ENCODE data around the gene DAG1. TPM values are rescaled to one million over a fixed set of nuclear protein-coding genes. Genes with fewer than 3 reads are reported as not detected.

DAG1 gene
- total RNA-seq, 1 donor from 2014 or later: 67.5 TPM

- Histone ChIP-seq H3K79me2 (ENCODE audit: low read depth) (no peaks in the 10 kb centered on the region), H3K9ac (no peak overlapping the region), H3K4me2 (no peak overlapping the region), H3K27ac (no peak overlapping the region), H2AFZ (replicated peaks) (no peak overlapping the region), H3F3A (ENCODE audit: low read depth) (peaks cover 22% of the 10 kb centered on the region), H3K4me1 (peaks cover 13% of the 10 kb centered on the region), H3K36me3 (no peaks in the 10 kb centered on the region), H4K20me1 (ENCODE audit: low read depth) (peaks cover 12% of the 10 kb centered on the region), H3K4me3 (no peak overlapping the region), H3K27me3 (peaks cover 23% of the 10 kb centered on the region), H3K9me3 (ENCODE audit: low read depth) (no peaks in the 10 kb centered on the region)
- Mint-ChIP-seq H3K36me3 (peaks cover under 1% of the 10 kb centered on the region), H3K4me3 (peak overlapping the region; percentile 46), H3K4me1 (peaks cover 23% of the 10 kb centered on the region), H3K27me3 (ENCODE audit: insufficient read depth, low read depth) (peaks cover 8% of the 10 kb centered on the region), H3K9me3 (no peaks in the 10 kb centered on the region), H3K27ac (no peak overlapping the region)
- no peak for TF ChIP-seq CTCF (IDR thresholded peaks at IDR 0.05)
- TF ChIP-seq EZH2 (IDR thresholded peaks at IDR 0.05): no peak
- TF ChIP-seq EZH2phosphoT487 (IDR thresholded peaks at IDR 0.05): no peak
- no peak for DNase-seq (ENCODE audit: low spot score)
These were observed 82.0 kb downstream of the DAG1 start for GRCh38 chr3:49552087-49552486.

GRCh38 chr3:49553324-49553691, 83.2 kb downstream of the DAG1 start:
- no peaks in the 10 kb centered on the region for H3K36me3 ChIP-seq
- H3K4me3 ChIP-seq: peak overlapping the region; percentile 76
- no peaks in the 10 kb centered on the region for H3K9me3 Mint-ChIP-seq
- H2AFZ ChIP-seq (replicated peaks): peak overlapping the region; percentile 81
- H3K4me2 ChIP-seq: peak overlapping the region; percentile 86
- peaks cover 22% of the 10 kb centered on the region for H3F3A ChIP-seq (ENCODE audit: low read depth)
- DNase-seq (ENCODE audit: low spot score): no peak
- no peaks in the 10 kb centered on the region for H3K9me3 ChIP-seq (ENCODE audit: low read depth)
- peak overlapping the region; percentile 99 for H3K27ac Mint-ChIP-seq
- H3K4me1 ChIP-seq: peaks cover 13% of the 10 kb centered on the region
- peaks cover 12% of the 10 kb centered on the region for H4K20me1 ChIP-seq (ENCODE audit: low read depth)
- peak overlapping the region; percentile 23 for H3K9ac ChIP-seq
- peaks cover 23% of the 10 kb centered on the region for H3K27me3 ChIP-seq
- no peak overlapping the region for H3K27ac ChIP-seq
- H3K4me1 Mint-ChIP-seq: peaks cover 23% of the 10 kb centered on the region
- peak overlapping the region; percentile 99 for H3K4me3 Mint-ChIP-seq
- TF ChIP-seq EZH2phosphoT487 (IDR thresholded peaks at IDR 0.05) (no peak), CTCF (IDR thresholded peaks at IDR 0.05) (no peak), EZH2 (IDR thresholded peaks at IDR 0.05) (no peak)
- H3K79me2 ChIP-seq (ENCODE audit: low read depth): no peaks in the 10 kb centered on the region
- H3K36me3 Mint-ChIP-seq: peaks cover 3% of the 10 kb centered on the region
- peaks cover 11% of the 10 kb centered on the region for H3K27me3 Mint-ChIP-seq (ENCODE audit: insufficient read depth, low read depth)

DNA sequence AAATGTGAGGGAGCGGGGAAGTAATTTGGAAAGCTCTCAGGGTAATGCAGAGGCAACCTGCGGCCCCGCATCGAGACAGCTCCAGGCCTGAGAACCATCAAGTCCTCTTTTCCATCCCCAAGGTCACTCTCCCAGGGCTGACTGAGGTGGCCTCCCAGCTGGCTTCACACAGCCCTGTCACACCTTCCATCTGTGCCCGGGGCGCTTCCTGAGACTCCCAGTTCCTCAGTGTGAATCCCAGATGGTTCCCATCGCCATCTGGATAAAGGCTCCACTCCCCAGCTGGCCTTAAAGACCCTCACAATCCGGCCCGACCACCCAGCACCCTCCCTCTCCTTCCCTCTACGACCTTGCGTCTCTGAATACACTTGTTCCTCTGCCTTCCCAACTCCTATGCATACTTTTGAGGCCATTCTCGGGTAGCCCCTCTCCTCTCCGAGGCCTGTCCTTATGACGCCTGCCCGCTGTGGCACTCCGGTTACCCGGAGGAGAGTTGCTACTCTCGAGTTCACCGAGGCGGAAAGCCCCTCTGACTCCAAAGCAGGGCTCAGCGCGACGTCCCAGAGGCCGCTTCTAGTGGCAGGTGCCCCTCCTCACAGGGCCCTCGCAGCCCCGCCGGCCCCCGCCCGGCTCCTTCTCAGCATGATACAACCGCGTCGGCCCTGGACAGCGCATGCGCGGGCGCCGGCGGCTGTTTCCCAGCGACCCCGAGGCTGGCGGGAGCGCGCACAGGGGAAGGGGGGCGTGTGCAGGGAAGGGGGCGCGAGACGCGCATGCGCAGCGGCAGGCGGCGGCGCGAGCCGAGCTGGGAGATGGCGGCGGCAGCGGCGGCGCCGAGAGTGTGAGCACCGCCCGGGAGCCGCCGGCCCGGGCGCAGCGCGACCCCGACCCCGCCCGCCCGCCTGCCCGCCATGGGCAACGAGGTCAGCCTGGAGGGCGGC, 83.9 kb downstream of the DAG1 start, which contains the start of gene BSN:
BSN (plus strand) TSS at position 786 of the 941 bp plus-strand sequence; CDS start at position 912, 126 bp downstream.
- H3F3A ChIP-seq (ENCODE audit: low read depth): peaks cover 22% of the 10 kb centered on the region
- TF ChIP-seq EZH2phosphoT487 (IDR thresholded peaks at IDR 0.05): no peak
- TF ChIP-seq EZH2 (IDR thresholded peaks at IDR 0.05): no peak
- TF ChIP-seq CTCF (IDR thresholded peaks at IDR 0.05): no peak
- H3K4me3 ChIP-seq: peak within 1 kb of the TSS; percentile 76
- H3K9me3 Mint-ChIP-seq: no peaks in the 10 kb centered on the region
- no peak within 1 kb of the TSS for H3K27ac ChIP-seq
- peaks cover 3% of the 10 kb centered on the region for H3K36me3 Mint-ChIP-seq
- peaks cover 23% of the 10 kb centered on the region for H3K4me1 Mint-ChIP-seq
- no peaks in the 10 kb centered on the region for H3K9me3 ChIP-seq (ENCODE audit: low read depth)
- peak within 1 kb of the TSS; percentile 86 for H3K4me2 ChIP-seq
- peak within 1 kb of the TSS; percentile 99 for H3K4me3 Mint-ChIP-seq
- H3K9ac ChIP-seq: peak within 1 kb of the TSS; percentile 23
- H3K27me3 Mint-ChIP-seq (ENCODE audit: insufficient read depth, low read depth): peaks cover 11% of the 10 kb centered on the region
- H3K27ac Mint-ChIP-seq: peak within 1 kb of the TSS; percentile 99
- peaks cover 13% of the 10 kb centered on the region for H3K4me1 ChIP-seq
- no peaks in the 10 kb centered on the region for H3K79me2 ChIP-seq (ENCODE audit: low read depth)
- H4K20me1 ChIP-seq (ENCODE audit: low read depth): peaks cover 12% of the 10 kb centered on the region
- H2AFZ ChIP-seq (replicated peaks): peak within 1 kb of the TSS; percentile 81
- DNase-seq (ENCODE audit: low spot score): peak; percentile 97
- H3K36me3 ChIP-seq: no peaks in the 10 kb centered on the region
- peaks cover 23% of the 10 kb centered on the region for H3K27me3 ChIP-seq
